Measurements from ENCODE around the gene C5AR1.
"Not testable (repeated sequence)": the region's sequence is repeated elsewhere in the genome, so short reads cannot be mapped to it uniquely, and the experiment has no call there.

C5AR1 gene

GRCh38 chr19:47296036-47296435 lies 13.6 kb upstream of the C5AR1 start:
- in situ Hi-C loops (cut with HindIII; ENCODE audit: low sequenced_read_pairs) = no loop called here
- DNase-seq (ENCODE audit: low read depth) = peak; percentile 67
- H3K4me3 ChIP-seq (ENCODE audit: low read depth, low read length) = no peak overlapping the region
- TF ChIP-seq CTCF (IDR thresholded peaks at IDR 0.05; ENCODE audit: low read depth, low read length, missing control alignments) = peak; percentile 69

- DNase-seq (ENCODE audit: low read depth); H3K4me3 ChIP-seq (ENCODE audit: low read depth, low read length); in situ Hi-C loops (cut with HindIII; ENCODE audit: low sequenced_read_pairs): not testable (repeated sequence)
These were observed 8.8 kb upstream of the C5AR1 start for GRCh38 chr19:47300867-47301266.

GRCh38 chr19:47302249-47302648 lies 7.4 kb upstream of the C5AR1 start:
- in situ Hi-C loops (cut with HindIII; ENCODE audit: low sequenced_read_pairs) = no loop called here
- no peak for DNase-seq (ENCODE audit: low read depth)

GRCh38 chr19:47303966-47304365 lies 5.7 kb upstream of the C5AR1 start:
- in situ Hi-C loops (cut with HindIII; ENCODE audit: low sequenced_read_pairs) = no loop called here
- no peak for TF ChIP-seq CTCF (IDR thresholded peaks at IDR 0.05; ENCODE audit: low read depth, low read length, missing control alignments)
- no peak for DNase-seq (ENCODE audit: low read depth)
- H3K4me3 ChIP-seq (ENCODE audit: low read depth, low read length) = no peak overlapping the region

More at GRCh38 chr19:47302249-47302648, 7.4 kb upstream of the C5AR1 start:
- H3K4me3 ChIP-seq (ENCODE audit: low read depth, low read length) = no peak overlapping the region
- no peak for TF ChIP-seq CTCF (IDR thresholded peaks at IDR 0.05; ENCODE audit: low read depth, low read length, missing control alignments)

GRCh38 chr19:47305309-47305751 lies 4.3 kb upstream of the C5AR1 start:
- peak; percentile 71 for DNase-seq (ENCODE audit: low read depth)
- no peak overlapping the region for H3K4me3 ChIP-seq (ENCODE audit: low read depth, low read length)
- TF ChIP-seq CTCF (IDR thresholded peaks at IDR 0.05; ENCODE audit: low read depth, low read length, missing control alignments) = peak; percentile 99
- in situ Hi-C loops (cut with HindIII; ENCODE audit: low sequenced_read_pairs) = no loop called here

- TF ChIP-seq CTCF (IDR thresholded peaks at IDR 0.05; ENCODE audit: low read depth, low read length, missing control alignments) = no peak
- DNase-seq (ENCODE audit: low read depth) = no peak
- in situ Hi-C loops (cut with HindIII; ENCODE audit: low sequenced_read_pairs) = no loop called here
- H3K4me3 ChIP-seq (ENCODE audit: low read depth, low read length) = no peak overlapping the region
These were observed 3.4 kb upstream of the C5AR1 start for GRCh38 chr19:47306303-47306702.

GRCh38 chr19:47309038-47309437 lies 623 bp upstream of the C5AR1 start:
- DNase-seq (ENCODE audit: low read depth) = no peak
- TF ChIP-seq CTCF (IDR thresholded peaks at IDR 0.05; ENCODE audit: low read depth, low read length, missing control alignments) = no peak
- in situ Hi-C loops (cut with HindIII; ENCODE audit: low sequenced_read_pairs) = no loop called here
- H3K4me3 ChIP-seq (ENCODE audit: low read depth, low read length) = no peak overlapping the region
